GM23338 (cell line): ENCODE results near the gene KCMF1. TPM values are rescaled to one million over a fixed set of nuclear protein-coding genes. Genes with fewer than 3 reads are reported as not detected.
A peak's percentile ranks its signal among the peaks of the same experiment; 100 is the strongest.

ENCODE experiments used
- ATAC-seq: fragments of 200-7000 bp; cut with Tn5 transposase; 3 replicates; pipeline ENCODE4 v1.9.1; 2020
- DNase-seq: peaks from one replicate; pipeline ENCODE4 v3.0.0-alpha.2; 2015; ENCODE audit warnings: low spot score
- H2AFZ ChIP-seq: fragments of 200-600 bp; sonication (generic); 2 replicates; pipeline ENCODE4 v1.8.0; 2016; ENCODE audit warnings: antibody characterized with exemption, mild to moderate bottlenecking, moderate library complexity
- H3F3A ChIP-seq: fragments of 200-600 bp; sonication (generic); replicated peaks from 2 replicates; pipeline ENCODE4 v1.8.0; 2017; ENCODE audit warnings: antibody characterized with exemption, mixed run types, low read depth
- H3K27ac ChIP-seq: fragments of 200-600 bp; sonication (generic); 2 replicates; pipeline ENCODE4 v1.6.1; 2016; ENCODE audit warnings: low read depth
- H3K27me3 ChIP-seq: fragments of 200-600 bp; sonication (generic); 2 replicates; pipeline ENCODE4 v1.8.0; 2016; ENCODE audit warnings: mild to moderate bottlenecking, mixed run types, moderate library complexity; ENCODE audit not compliant: insufficient read depth
- H3K36me3 ChIP-seq: fragments of 200-600 bp; sonication (generic); 2 replicates; pipeline ENCODE4 v1.8.0; 2016; ENCODE audit warnings: mild to moderate bottlenecking; ENCODE audit not compliant: insufficient read depth
- H3K4me1 ChIP-seq: fragments of 200-600 bp; sonication (generic); 2 replicates; pipeline ENCODE4 v1.8.0; 2016; ENCODE audit warnings: mild to moderate bottlenecking, moderate library complexity; ENCODE audit not compliant: insufficient read depth
- H3K4me2 ChIP-seq: fragments of 200-600 bp; sonication (generic); 2 replicates; pipeline ENCODE4 v1.7.1; 2017; ENCODE audit warnings: mixed run types
- H3K4me3 ChIP-seq: fragments of 200-600 bp; sonication (generic); 2 replicates; pipeline ENCODE4 v1.6.1; 2016; ENCODE audit warnings: mixed run types
- H3K79me2 ChIP-seq: fragments of 200-600 bp; sonication (generic); replicated peaks from 2 replicates; pipeline ENCODE4 v1.8.0; 2017; ENCODE audit warnings: mild to moderate bottlenecking; ENCODE audit not compliant: insufficient read depth
- H3K9me2 ChIP-seq: fragments of 200-600 bp; sonication (generic); 2 replicates; pipeline ENCODE4 v1.8.0; 2017; ENCODE audit not compliant: insufficient read depth
- H4K20me1 ChIP-seq: fragments of 200-600 bp; sonication (generic); replicated peaks from 2 replicates; pipeline ENCODE4 v1.8.0; 2017; ENCODE audit warnings: mild to moderate bottlenecking; ENCODE audit not compliant: insufficient read depth
- H3K27ac Mint-ChIP-seq: 2 replicates; pipeline ENCODE4 v1.8.0; 2020; ENCODE audit warnings: inconsistent platforms, mild to moderate bottlenecking, moderate library complexity, mixed read lengths
- H3K27me3 Mint-ChIP-seq: 3 replicates; pipeline ENCODE4 v1.8.0; 2022; ENCODE audit warnings: low read depth, mild to moderate bottlenecking, moderate library complexity, mixed read lengths, inconsistent platforms; ENCODE audit not compliant: insufficient read depth, poor library complexity
- H3K36me3 Mint-ChIP-seq: 3 replicates; pipeline ENCODE4 v1.8.0; 2021; ENCODE audit warnings: low read depth, mild to moderate bottlenecking, inconsistent platforms, moderate library complexity, mixed read lengths
- H3K4me1 Mint-ChIP-seq: 3 replicates; pipeline ENCODE4 v1.8.0; 2020; ENCODE audit warnings: mild to moderate bottlenecking, inconsistent platforms, mixed read lengths
- H3K4me3 Mint-ChIP-seq: 3 replicates; pipeline ENCODE4 v1.8.0; 2021; ENCODE audit warnings: moderate library complexity, mild to moderate bottlenecking, inconsistent platforms, mixed read lengths
- H3K9me3 Mint-ChIP-seq: 3 replicates; pipeline ENCODE4 v1.8.0; 2020; ENCODE audit warnings: moderate library complexity, mild to moderate bottlenecking, inconsistent platforms, mixed read lengths
- CREB1 ChIP-seq: fragments of 250-450 bp; sonication (Bioruptor Pico); IDR thresholded peaks from 2 replicates; pipeline ENCODE4 v1.5.0; 2020; ENCODE audit warnings: low read depth, mild to moderate bottlenecking, moderate library complexity
- CTCF ChIP-seq, 2 experiments: fragments of 200-600 bp in 1 of 2; sonication (generic) in 1 of 2; conservative IDR thresholded peaks; 2 replicates each; pipeline versions ENCODE4 v1.5.1 to v1.6.1; 2016 to 2017; ENCODE audit warnings: antibody characterized with exemption in 2 of 2, low read depth in 2 of 2, mild to moderate bottlenecking in 2 of 2, moderate library complexity in 1 of 2
- ETS1 ChIP-seq: IDR thresholded peaks from 2 replicates; pipeline ENCODE4 v1.6.1; 2016; ENCODE audit warnings: antibody characterized with exemption
- EZH2 ChIP-seq: fragments of 200-600 bp; sonication (generic); IDR thresholded peaks from one replicate; pipeline ENCODE4 v1.8.0; 2017; ENCODE audit warnings: antibody characterized with exemption, mild to moderate bottlenecking, low read depth; ENCODE audit not compliant: unreplicated experiment
- EZH2phosphoT487 ChIP-seq: fragments of 200-600 bp; sonication (generic); IDR thresholded peaks from one replicate; pipeline ENCODE4 v1.8.1; 2018; ENCODE audit warnings: antibody characterized with exemption; ENCODE audit not compliant: unreplicated experiment
- JUNB ChIP-seq: IDR thresholded peaks from one replicate; pipeline ENCODE4 v1.6.1; 2016; ENCODE audit warnings: antibody characterized with exemption; ENCODE audit not compliant: unreplicated experiment
- NANOG ChIP-seq: IDR thresholded peaks from 2 replicates; pipeline ENCODE4 v1.6.1; 2016; ENCODE audit warnings: antibody characterized with exemption, borderline replicate concordance
- POLR2AphosphoS5 ChIP-seq: IDR thresholded peaks from 2 replicates; pipeline ENCODE4 v1.6.1; 2016; ENCODE audit warnings: antibody characterized with exemption, low read depth
- REST ChIP-seq: IDR thresholded peaks from one replicate; pipeline ENCODE4 v1.6.1; 2018; ENCODE audit warnings: antibody characterized with exemption; ENCODE audit not compliant: unreplicated experiment
- STAT1 ChIP-seq: IDR thresholded peaks from one replicate; pipeline ENCODE4 v1.6.1; 2016; ENCODE audit warnings: antibody characterized with exemption; ENCODE audit not compliant: unreplicated experiment
- ZNF114 ChIP-seq: fragments of 250-450 bp; sonication (Bioruptor Pico); IDR thresholded peaks from 2 replicates; pipeline ENCODE4 v1.5.0; 2020; ENCODE audit warnings: mild to moderate bottlenecking, moderate library complexity
- ZNF331 ChIP-seq: fragments of 250-450 bp; sonication (Bioruptor Pico); IDR thresholded peaks from 2 replicates; pipeline ENCODE4 v1.5.0; 2020; ENCODE audit warnings: low read depth, mild to moderate bottlenecking, moderate library complexity
- ZNF462 ChIP-seq: fragments of 250-450 bp; sonication (Bioruptor Pico); IDR thresholded peaks from 2 replicates; pipeline ENCODE4 v1.5.0; 2020; ENCODE audit warnings: mild to moderate bottlenecking, moderate library complexity
- polyA plus RNA-seq: library from polyadenylated mRNA; unstranded; fragments of >200 nt; fragmentation: Nextera tagmentation; extraction: Ambion mirVana; gene quantifications from 2 replicates; pipeline ENCODE4 v1.2.1, GENCODE V29; 2016
- total RNA-seq: library from RNA; depleted of rRNA; stranded (reverse); fragments of >200 nt; shearing (Covaris generic); gene quantifications from 2 replicates; pipeline ENCODE4 v1.2.3, GENCODE V29; 2014

The KCMF1 gene
- total and polyA plus RNA-seq, 2 experiments from 2014 or later: 29.3 to 120 TPM

GRCh38 chr2:84972932-84973331 is 2.0 kb downstream of the KCMF1 start:
- peaks cover 37% of the 10 kb centered on the region for H3K4me1 ChIP-seq
- ATAC-seq (no peak), DNase-seq (no peak)
- peaks cover 3% of the 10 kb centered on the region; the same call in 1 of the 3 replicates for H3K9me3 Mint-ChIP-seq
- no peak for TF ChIP-seq CREB1 (CRISPR knock-in tag)
- no peak for TF ChIP-seq CTCF (conservative IDR thresholded peaks at IDR 0.05; ENCODE audit: low read depth in 2 of 2)
- no peak for TF ChIP-seq POLR2AphosphoS5
- no peak for TF ChIP-seq NANOG
- no peak for TF ChIP-seq ZNF462 (CRISPR knock-in tag)
- no peak for TF ChIP-seq JUNB
- no peak for TF ChIP-seq REST
- no peak for TF ChIP-seq ZNF331
- no peak for TF ChIP-seq EZH2phosphoT487
- TF ChIP-seq ZNF114 (CRISPR knock-in tag): no peak
- no peak for TF ChIP-seq STAT1
- TF ChIP-seq ETS1: no peak
- no peak for TF ChIP-seq EZH2
- peaks cover 50% of the 10 kb centered on the region for H3K4me1 Mint-ChIP-seq
- H3K4me3 Mint-ChIP-seq: peak overlapping the region; percentile 87
- 0 out of 2 replicates have a peak, but pooled peaks cover 4% of the 10 kb centered on the region for H3K36me3 ChIP-seq
- H3K9me2 ChIP-seq: no peaks in the 10 kb centered on the region
- peak overlapping the region; percentile 90 for H3K4me3 ChIP-seq
- H3K27me3 ChIP-seq: no peaks in the 10 kb centered on the region
- peak overlapping the region; percentile 85; the same call in 1 of the 2 replicates for H3K27ac ChIP-seq
- peaks cover 28% of the 10 kb centered on the region for H3K36me3 Mint-ChIP-seq
- peak overlapping the region; percentile 76 for H3K4me2 ChIP-seq
- no peak overlapping the region for H2AFZ ChIP-seq
- peaks cover 6% of the 10 kb centered on the region; the same call in 1 of the 2 replicates for H3F3A ChIP-seq
- H3K27me3 Mint-ChIP-seq: peaks cover 11% of the 10 kb centered on the region
- peaks cover 40% of the 10 kb centered on the region for H4K20me1 ChIP-seq
- H3K27ac Mint-ChIP-seq: peak overlapping the region; percentile 89; the same call in 1 of the 2 replicates
- H3K79me2 ChIP-seq: peaks cover 86% of the 10 kb centered on the region
